H1 (cell line): ENCODE data around the gene GLYR1.

ENCODE experiments used
- ASH2L ChIP-seq: fragments of 200-600, 300-600 bp; sonication (generic); IDR thresholded peaks from one replicate; pipeline ENCODE4 v1.7.1; 2017; ENCODE audit warnings: low read length
- CBX5 ChIP-seq: fragments of 300-800, 300-1000 bp; sonication (generic); IDR thresholded peaks from 2 replicates; pipeline ENCODE4 v1.7.1; 2016; ENCODE audit warnings: antibody characterized with exemption, low read length, low read depth
- CBX8 ChIP-seq: fragments of 300-800, 300-1000 bp; sonication (generic); IDR thresholded peaks from 2 replicates; pipeline ENCODE4 v1.7.1; 2016; ENCODE audit warnings: low read depth, low read length, borderline replicate concordance
- CEBPB ChIP-seq: IDR thresholded peaks from 2 replicates; pipeline ENCODE4 v1.6.1; 2012; ENCODE audit warnings: low read depth, low read length
- CHD2 ChIP-seq: IDR thresholded peaks from 2 replicates; pipeline ENCODE4 v1.6.1; 2012; ENCODE audit warnings: low read length, improper control_type of control experiment
- CTCF ChIP-seq, 3 experiments: IDR thresholded peaks; 1 replicate in 2 of 3; 2 replicates in 1 of 3; pipeline versions ENCODE4 v1.5.1 to v1.6.1; 2011; ENCODE audit warnings: low read length in 3 of 3, mild to moderate bottlenecking in 3 of 3, inconsistent platforms in 2 of 3, low read depth in 1 of 3, moderate library complexity in 1 of 3; ENCODE audit not compliant: insufficient read depth in 1 of 3; ENCODE audit errors: control extremely low read depth in 1 of 3
- EP300 ChIP-seq, 2 experiments: IDR thresholded peaks; 1 replicate in 1 of 2; 2 replicates in 1 of 2; pipeline ENCODE4 v1.6.1; 2011 to 2012; ENCODE audit warnings: low read depth in 2 of 2, low read length in 2 of 2, mild to moderate bottlenecking in 2 of 2, borderline replicate concordance in 1 of 2, inconsistent platforms in 1 of 2, moderate library complexity in 1 of 2
- GTF2F1 ChIP-seq: IDR thresholded peaks from 2 replicates; pipeline ENCODE4 v1.6.1; 2012; ENCODE audit warnings: low read depth, low read length, improper control_type of control experiment, borderline replicate concordance
- RAD21 ChIP-seq, 2 experiments: IDR thresholded peaks in 1 of 2; conservative IDR thresholded peaks in 1 of 2; 2 replicates each; pipeline ENCODE4 v1.6.1; 2011; ENCODE audit warnings: low read depth in 2 of 2, low read length in 2 of 2, improper control_type of control experiment in 1 of 2, inconsistent platforms in 1 of 2, mild to moderate bottlenecking in 1 of 2, moderate library complexity in 1 of 2
- USF2 ChIP-seq: IDR thresholded peaks from 2 replicates; pipeline ENCODE4 v1.6.1; 2011; ENCODE audit warnings: low read length, improper control_type of control experiment
- ZNF274 ChIP-seq: IDR thresholded peaks from 2 replicates; pipeline ENCODE4 v1.7.0; 2012; ENCODE audit warnings: low read length, borderline replicate concordance; ENCODE audit errors: extremely low read depth

- TF ChIP-seq ASH2L, result no peak
- no peak for TF ChIP-seq CTCF (IDR thresholded peaks at IDR 0.05; ENCODE audit: control extremely low read depth in 1 of 3, insufficient read depth in 1 of 3, low read depth in 1 of 3, low read length in 3 of 3)
- TF ChIP-seq EP300 (IDR thresholded peaks at IDR 0.05; ENCODE audit: borderline replicate concordance in 1 of 2, low read depth in 2 of 2, low read length in 2 of 2), result no peak
- TF ChIP-seq CBX5, result no peak
- no peak for TF ChIP-seq CEBPB
- no peak for TF ChIP-seq RAD21 (IDR thresholded peaks at IDR 0.05 in 1 of 2, conservative IDR thresholded peaks at IDR 0.05 in 1 of 2; ENCODE audit: low read depth in 2 of 2, low read length in 2 of 2)
- TF ChIP-seq CHD2, result no peak
- no peak for TF ChIP-seq CBX8
- TF ChIP-seq ZNF274, result no peak
- TF ChIP-seq USF2, result no peak
- no peak for TF ChIP-seq GTF2F1
These were observed 47.8 kb downstream of the GLYR1 start for GRCh38 chr16:4799171-4799855.
